Measurements from ENCODE around the gene RPS5.
A peak's percentile ranks its signal among the peaks of the same experiment; 100 is the strongest.

The RPS5 gene

DNA sequence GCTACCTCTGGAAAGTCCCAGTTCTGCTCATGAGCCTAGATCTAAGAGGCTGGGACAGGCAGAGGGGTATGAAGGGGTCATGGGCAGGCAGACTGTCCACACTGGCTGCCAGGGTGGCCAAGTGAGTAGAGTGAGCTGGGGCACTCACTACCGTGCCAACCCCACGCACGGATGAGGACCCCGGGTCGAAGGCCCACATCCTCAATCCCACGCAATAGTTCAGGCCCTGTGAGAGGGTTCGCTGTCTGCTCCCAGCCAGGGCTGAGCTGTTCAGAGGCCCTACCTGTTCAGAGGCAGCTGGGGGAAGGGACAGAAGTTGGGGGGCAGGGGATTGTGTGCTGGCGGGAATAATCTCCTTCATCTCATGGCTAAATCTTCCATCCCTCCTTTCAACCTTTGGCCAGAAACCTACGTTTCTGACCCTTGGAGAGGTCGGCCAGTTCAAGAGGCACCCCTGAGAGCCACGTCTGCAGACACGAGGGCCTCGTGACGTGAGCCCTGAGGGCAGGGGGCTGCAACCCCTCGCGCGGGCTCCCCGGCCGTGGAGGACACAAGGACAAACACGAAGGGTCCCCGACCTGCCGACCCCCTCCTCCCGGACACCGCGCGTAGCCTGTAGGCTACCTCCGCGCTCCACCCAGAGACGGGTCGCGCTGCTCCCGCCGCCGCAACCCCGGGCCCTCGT, 1.0 kb upstream of the RPS5 start:
- Histone ChIP-seq H3K9ac (peak overlapping the region; percentile 95), H3K4me3 (ENCODE audit: low read depth, low read length) (peak overlapping the region; percentile 91), H3K9me3 (ENCODE audit: control insufficient read depth, low read length) (no peaks in the 10 kb centered on the region), H3K27ac (peak overlapping the region; percentile 98), H3K79me2 (peaks cover 12% of the 10 kb centered on the region), H3K4me2 (ENCODE audit: low read length) (peak overlapping the region; percentile 92), H3K36me3 (ENCODE audit: control insufficient read depth, insufficient read depth, low read length) (no peaks in the 10 kb centered on the region), H3K27me3 (ENCODE audit: control insufficient read depth, insufficient read depth, low read length) (no peaks in the 10 kb centered on the region), H3K4me1 (peaks cover 23% of the 10 kb centered on the region), H2AFZ (peak overlapping the region; percentile 95)
- TF ChIP-seq, protein P1, sequence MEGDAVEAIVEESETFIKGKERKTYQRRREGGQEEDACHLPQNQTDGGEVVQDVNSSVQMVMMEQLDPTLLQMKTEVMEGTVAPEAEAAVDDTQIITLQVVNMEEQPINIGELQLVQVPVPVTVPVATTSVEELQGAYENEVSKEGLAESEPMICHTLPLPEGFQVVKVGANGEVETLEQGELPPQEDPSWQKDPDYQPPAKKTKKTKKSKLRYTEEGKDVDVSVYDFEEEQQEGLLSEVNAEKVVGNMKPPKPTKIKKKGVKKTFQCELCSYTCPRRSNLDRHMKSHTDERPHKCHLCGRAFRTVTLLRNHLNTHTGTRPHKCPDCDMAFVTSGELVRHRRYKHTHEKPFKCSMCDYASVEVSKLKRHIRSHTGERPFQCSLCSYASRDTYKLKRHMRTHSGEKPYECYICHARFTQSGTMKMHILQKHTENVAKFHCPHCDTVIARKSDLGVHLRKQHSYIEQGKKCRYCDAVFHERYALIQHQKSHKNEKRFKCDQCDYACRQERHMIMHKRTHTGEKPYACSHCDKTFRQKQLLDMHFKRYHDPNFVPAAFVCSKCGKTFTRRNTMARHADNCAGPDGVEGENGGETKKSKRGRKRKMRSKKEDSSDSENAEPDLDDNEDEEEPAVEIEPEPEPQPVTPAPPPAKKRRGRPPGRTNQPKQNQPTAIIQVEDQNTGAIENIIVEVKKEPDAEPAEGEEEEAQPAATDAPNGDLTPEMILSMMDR (IDR thresholded peaks at IDR 0.05): no peak

DNA sequence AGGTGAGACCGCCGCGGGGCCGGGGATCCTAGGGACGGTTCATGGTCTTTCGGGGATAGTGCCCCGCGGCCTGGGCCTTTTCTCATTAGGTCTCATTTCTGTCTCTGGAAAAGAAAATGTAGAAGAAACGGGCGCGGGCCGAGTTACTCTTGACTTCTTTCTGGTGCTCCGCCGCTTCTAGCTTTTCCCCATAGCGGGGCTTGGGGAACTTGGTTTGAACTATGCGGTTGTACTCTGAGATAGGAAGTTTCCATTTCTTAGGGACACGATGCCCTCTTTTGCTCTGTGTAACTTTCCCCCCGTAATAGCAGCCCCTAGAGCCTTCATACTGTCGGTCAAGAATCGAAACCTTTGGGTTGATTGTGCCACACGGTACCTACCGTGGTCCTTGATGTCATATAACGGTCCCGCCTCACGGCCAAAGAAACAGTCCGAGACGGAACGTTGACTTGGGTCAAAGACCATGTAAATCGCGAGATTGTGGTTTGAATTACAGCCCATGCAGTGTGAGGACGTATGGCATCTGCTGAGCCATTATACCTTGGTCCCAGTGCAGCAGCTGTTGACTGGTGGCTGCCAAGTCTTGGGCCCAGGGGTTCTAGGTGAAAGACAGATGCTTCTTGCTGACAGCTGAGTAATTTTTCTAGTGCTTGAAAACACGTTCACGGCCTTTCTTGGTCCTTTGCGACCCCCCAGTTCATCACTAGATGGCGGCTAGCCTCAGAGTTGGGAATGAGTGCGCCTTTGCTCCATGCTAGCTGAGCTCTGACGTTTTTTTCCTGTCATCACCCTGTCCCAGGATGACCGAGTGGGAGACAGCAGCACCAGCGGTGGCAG, 487 bp downstream of the RPS5 start:
- no peaks in the 10 kb centered on the region for H3K36me3 ChIP-seq (ENCODE audit: control insufficient read depth, insufficient read depth, low read length)
- H3K9ac ChIP-seq: peak overlapping the region; percentile 47
- no peaks in the 10 kb centered on the region for H3K27me3 ChIP-seq (ENCODE audit: control insufficient read depth, insufficient read depth, low read length)
- no peaks in the 10 kb centered on the region for H3K9me3 ChIP-seq (ENCODE audit: control insufficient read depth, low read length)
- TF ChIP-seq, protein P1 (IDR thresholded peaks at IDR 0.05): no peak
- peak overlapping the region; percentile 91 for H3K4me3 ChIP-seq (ENCODE audit: low read depth, low read length)
- peak overlapping the region; percentile 99 for H3K4me2 ChIP-seq (ENCODE audit: low read length)
- peaks cover 19% of the 10 kb centered on the region for H3K4me1 ChIP-seq
- H3K79me2 ChIP-seq: peaks cover 12% of the 10 kb centered on the region
- peak overlapping the region; percentile 98 for H3K27ac ChIP-seq
- H2AFZ ChIP-seq: peak overlapping the region; percentile 95

DNA sequence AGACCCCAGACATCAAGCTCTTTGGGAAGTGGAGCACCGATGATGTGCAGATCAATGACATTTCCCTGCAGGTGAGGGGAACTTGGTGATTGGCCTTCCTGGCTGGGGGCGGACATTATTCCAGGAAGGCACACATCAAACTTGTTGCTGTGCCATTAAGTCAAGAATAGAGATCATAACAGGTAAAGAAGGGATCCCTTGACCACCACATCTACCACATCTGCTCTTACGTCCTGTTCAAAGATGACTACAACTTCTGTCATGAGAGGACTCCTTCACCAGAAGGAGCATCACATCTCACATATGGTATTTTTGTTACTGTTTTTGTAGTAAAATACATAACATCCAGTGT, 1.1 kb downstream of the RPS5 start:
- peaks cover 19% of the 10 kb centered on the region for H3K4me1 ChIP-seq
- no peaks in the 10 kb centered on the region for H3K36me3 ChIP-seq (ENCODE audit: control insufficient read depth, insufficient read depth, low read length)
- H3K9me3 ChIP-seq (ENCODE audit: control insufficient read depth, low read length): no peaks in the 10 kb centered on the region
- H3K9ac ChIP-seq: no peak overlapping the region
- peak overlapping the region; percentile 91 for H3K4me3 ChIP-seq (ENCODE audit: low read depth, low read length)
- TF ChIP-seq, protein P1 (IDR thresholded peaks at IDR 0.05): no peak
- H3K4me2 ChIP-seq (ENCODE audit: low read length): peak overlapping the region; percentile 99
- H3K27ac ChIP-seq: no peak overlapping the region
- no peak overlapping the region for H2AFZ ChIP-seq
- H3K27me3 ChIP-seq (ENCODE audit: control insufficient read depth, insufficient read depth, low read length): no peaks in the 10 kb centered on the region
- H3K79me2 ChIP-seq: peaks cover 14% of the 10 kb centered on the region

DNA sequence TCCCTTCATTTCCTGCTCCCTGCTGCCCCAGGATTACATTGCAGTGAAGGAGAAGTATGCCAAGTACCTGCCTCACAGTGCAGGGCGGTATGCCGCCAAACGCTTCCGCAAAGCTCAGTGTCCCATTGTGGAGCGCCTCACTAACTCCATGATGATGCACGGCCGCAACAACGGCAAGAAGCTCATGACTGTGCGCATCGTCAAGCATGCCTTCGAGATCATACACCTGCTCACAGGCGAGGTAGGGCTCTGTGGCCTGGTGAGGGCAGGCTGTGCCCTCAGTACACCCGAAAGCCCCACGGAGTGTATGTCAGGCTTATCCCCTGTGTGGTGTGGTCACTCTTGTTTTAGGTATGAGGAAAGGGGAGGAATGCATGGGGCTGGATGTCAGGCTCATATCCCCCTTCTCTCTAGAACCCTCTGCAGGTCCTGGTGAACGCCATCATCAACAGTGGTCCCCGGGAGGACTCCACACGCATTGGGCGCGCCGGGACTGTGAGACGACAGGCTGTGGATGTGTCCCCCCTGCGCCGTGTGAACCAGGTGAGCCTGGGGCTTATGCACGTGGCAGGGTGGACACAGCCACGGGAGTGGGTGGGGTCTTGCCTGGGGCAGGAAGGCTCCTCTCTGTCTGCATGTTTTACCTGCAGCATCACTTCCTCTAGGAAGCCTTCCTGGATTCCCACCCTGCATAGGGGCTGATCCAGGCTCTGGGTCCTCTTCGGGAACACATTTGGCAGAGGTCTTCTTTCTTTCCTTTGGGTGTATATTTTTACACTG, 6.1 kb downstream of the RPS5 start:
- Histone ChIP-seq H3K4me3 (ENCODE audit: low read depth, low read length) (no peak overlapping the region), H3K27ac (no peak overlapping the region), H3K36me3 (ENCODE audit: control insufficient read depth, insufficient read depth, low read length) (no peaks in the 10 kb centered on the region), H3K79me2 (peaks cover 5% of the 10 kb centered on the region), H3K4me2 (ENCODE audit: low read length) (no peak overlapping the region), H2AFZ (no peak overlapping the region), H3K27me3 (ENCODE audit: control insufficient read depth, insufficient read depth, low read length) (no peaks in the 10 kb centered on the region), H3K9ac (no peak overlapping the region), H3K9me3 (ENCODE audit: control insufficient read depth, low read length) (no peaks in the 10 kb centered on the region), H3K4me1 (peaks cover 7% of the 10 kb centered on the region)
- TF ChIP-seq, protein P1 (IDR thresholded peaks at IDR 0.05): no peak

All from parathyroid adenoma (tissue), 2 donors.